A549 (cell line): ENCODE data around the gene ELF5.

Experiments
- ESRRA ChIP-seq: fragments of 150-350 bp; IDR thresholded peaks from 2 replicates; pipeline ENCODE4 v1.6.1; 2014; ENCODE audit warnings: mild to moderate bottlenecking, low read length, borderline replicate concordance
- JUN ChIP-seq, 2 experiments: fragments of >200 bp; sonication (Bioruptor Twin); formaldehyde crosslinking; IDR thresholded peaks; 2 replicates in 1 of 2; 3 replicates in 1 of 2; pipeline ENCODE4 v1.6.1; 2016 to 2017
- MAFK ChIP-seq: fragments of 450-650 bp; IDR thresholded peaks from 2 replicates; pipeline ENCODE4 v1.6.1; 2014; ENCODE audit not compliant: partially characterized antibody
- MYC ChIP-seq: IDR thresholded peaks from 2 replicates; pipeline ENCODE4 v1.6.1; 2012; ENCODE audit warnings: mild to moderate bottlenecking, inconsistent platforms, low read length, improper control_type of control experiment, borderline replicate concordance
- NFE2L2 ChIP-seq: fragments of 150-350 bp; conservative IDR thresholded peaks from 2 replicates; pipeline ENCODE4 v1.6.1; 2014; ENCODE audit warnings: low read length
- NPAS2 ChIP-seq: fragments of 250-450 bp; sonication (Bioruptor Pico); IDR thresholded peaks from 2 replicates; pipeline ENCODE4 v1.8.0; 2022; ENCODE audit warnings: mild to moderate bottlenecking, moderate library complexity, borderline replicate concordance
- POLR2A ChIP-seq: IDR thresholded peaks from 2 replicates; pipeline ENCODE4 v1.6.1; 2012; ENCODE audit warnings: mild to moderate bottlenecking, low read length
- SMC3 ChIP-seq: fragments of >200 bp; sonication (Bioruptor Twin); formaldehyde crosslinking; IDR thresholded peaks from 3 replicates; pipeline ENCODE4 v1.6.1; 2018; ENCODE audit warnings: inconsistent platforms
- SREBF2 ChIP-seq: fragments of 450-650 bp; IDR thresholded peaks from 2 replicates; pipeline ENCODE4 v1.6.1; 2014; ENCODE audit warnings: mild to moderate bottlenecking, moderate library complexity
- TF ChIP-seq, protein P1 (sequence below): fragments of >200 bp; sonication (Bioruptor Twin); formaldehyde crosslinking; IDR thresholded peaks from 3 replicates; pipeline ENCODE4 v1.5.1; 2016
- TF ChIP-seq, protein P2 (sequence below): fragments of 450-650 bp; IDR thresholded peaks from 2 replicates; pipeline ENCODE4 v1.6.1; 2014; ENCODE audit warnings: antibody characterized with exemption
- TF ChIP-seq, protein P3 (sequence below): fragments of 150-350 bp; IDR thresholded peaks from 2 replicates; pipeline ENCODE4 v1.6.1; 2014; ENCODE audit warnings: low read depth, mild to moderate bottlenecking, low read length
- TF ChIP-seq, protein P4 (sequence below): IDR thresholded peaks from 2 replicates; pipeline ENCODE4 v1.6.1; 2012; ENCODE audit warnings: low read depth, borderline replicate concordance

DNA sequence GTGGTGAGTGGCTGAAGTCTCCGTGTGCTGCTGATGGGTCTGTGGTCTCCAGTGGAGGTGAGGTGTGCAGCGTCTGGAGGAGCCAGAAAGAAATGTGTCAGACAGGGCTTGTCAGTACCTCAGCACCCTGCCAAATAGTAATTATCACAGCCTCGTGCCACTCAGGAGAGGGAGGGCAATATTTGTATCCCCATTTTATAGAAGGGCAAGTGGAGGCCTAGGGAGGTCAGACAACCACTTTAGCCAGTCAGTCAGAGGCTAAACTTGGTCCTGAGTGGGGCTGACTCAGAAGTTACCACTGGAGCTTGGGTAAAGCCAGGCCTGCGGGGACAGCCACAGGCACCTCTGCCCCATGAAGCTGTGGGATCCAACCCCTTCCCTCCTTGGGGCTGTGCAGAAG, 11.5 kb upstream of the ELF5 start:
- TF ChIP-seq, protein P1, sequence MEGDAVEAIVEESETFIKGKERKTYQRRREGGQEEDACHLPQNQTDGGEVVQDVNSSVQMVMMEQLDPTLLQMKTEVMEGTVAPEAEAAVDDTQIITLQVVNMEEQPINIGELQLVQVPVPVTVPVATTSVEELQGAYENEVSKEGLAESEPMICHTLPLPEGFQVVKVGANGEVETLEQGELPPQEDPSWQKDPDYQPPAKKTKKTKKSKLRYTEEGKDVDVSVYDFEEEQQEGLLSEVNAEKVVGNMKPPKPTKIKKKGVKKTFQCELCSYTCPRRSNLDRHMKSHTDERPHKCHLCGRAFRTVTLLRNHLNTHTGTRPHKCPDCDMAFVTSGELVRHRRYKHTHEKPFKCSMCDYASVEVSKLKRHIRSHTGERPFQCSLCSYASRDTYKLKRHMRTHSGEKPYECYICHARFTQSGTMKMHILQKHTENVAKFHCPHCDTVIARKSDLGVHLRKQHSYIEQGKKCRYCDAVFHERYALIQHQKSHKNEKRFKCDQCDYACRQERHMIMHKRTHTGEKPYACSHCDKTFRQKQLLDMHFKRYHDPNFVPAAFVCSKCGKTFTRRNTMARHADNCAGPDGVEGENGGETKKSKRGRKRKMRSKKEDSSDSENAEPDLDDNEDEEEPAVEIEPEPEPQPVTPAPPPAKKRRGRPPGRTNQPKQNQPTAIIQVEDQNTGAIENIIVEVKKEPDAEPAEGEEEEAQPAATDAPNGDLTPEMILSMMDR = no peak
- TF ChIP-seq NPAS2 (CRISPR knock-in tag) (no peak), POLR2A (no peak), MYC (no peak), SMC3 (no peak), MAFK (no peak), ESRRA (no peak), NFE2L2 (no peak), SREBF2 (no peak), JUN (IDR thresholded peaks at IDR 0.05) (no peak)
- TF ChIP-seq, protein P2, sequence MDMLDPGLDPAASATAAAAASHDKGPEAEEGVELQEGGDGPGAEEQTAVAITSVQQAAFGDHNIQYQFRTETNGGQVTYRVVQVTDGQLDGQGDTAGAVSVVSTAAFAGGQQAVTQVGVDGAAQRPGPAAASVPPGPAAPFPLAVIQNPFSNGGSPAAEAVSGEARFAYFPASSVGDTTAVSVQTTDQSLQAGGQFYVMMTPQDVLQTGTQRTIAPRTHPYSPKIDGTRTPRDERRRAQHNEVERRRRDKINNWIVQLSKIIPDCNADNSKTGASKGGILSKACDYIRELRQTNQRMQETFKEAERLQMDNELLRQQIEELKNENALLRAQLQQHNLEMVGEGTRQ = no peak
- TF ChIP-seq, protein P3, sequence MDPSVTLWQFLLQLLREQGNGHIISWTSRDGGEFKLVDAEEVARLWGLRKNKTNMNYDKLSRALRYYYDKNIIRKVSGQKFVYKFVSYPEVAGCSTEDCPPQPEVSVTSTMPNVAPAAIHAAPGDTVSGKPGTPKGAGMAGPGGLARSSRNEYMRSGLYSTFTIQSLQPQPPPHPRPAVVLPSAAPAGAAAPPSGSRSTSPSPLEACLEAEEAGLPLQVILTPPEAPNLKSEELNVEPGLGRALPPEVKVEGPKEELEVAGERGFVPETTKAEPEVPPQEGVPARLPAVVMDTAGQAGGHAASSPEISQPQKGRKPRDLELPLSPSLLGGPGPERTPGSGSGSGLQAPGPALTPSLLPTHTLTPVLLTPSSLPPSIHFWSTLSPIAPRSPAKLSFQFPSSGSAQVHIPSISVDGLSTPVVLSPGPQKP = no peak
- TF ChIP-seq, protein P4, sequence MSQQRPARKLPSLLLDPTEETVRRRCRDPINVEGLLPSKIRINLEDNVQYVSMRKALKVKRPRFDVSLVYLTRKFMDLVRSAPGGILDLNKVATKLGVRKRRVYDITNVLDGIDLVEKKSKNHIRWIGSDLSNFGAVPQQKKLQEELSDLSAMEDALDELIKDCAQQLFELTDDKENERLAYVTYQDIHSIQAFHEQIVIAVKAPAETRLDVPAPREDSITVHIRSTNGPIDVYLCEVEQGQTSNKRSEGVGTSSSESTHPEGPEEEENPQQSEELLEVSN = no peak
